Liver (tissue), 9 donors: ENCODE measurements around the gene FGF12. TPM values are rescaled to one million over a fixed set of nuclear protein-coding genes. Genes with fewer than 3 reads are reported as not detected.

ENCODE experiments used
- DNase-seq: peaks from one replicate; pipeline ENCODE4 v3.0.0-alpha.2; 2017; ENCODE audit warnings: low spot score
- H3K27ac ChIP-seq, 2 donors: one replicate each; pipeline ENCODE4 v1.7.0; 2013; ENCODE audit warnings: inconsistent platforms in 2 of 2, low read length in 2 of 2, control low read depth in 1 of 2, low read depth in 1 of 2, mild to moderate bottlenecking in 1 of 2
- H3K27me3 ChIP-seq, 4 donors: one replicate each; pipeline versions ENCODE4 v1.6.1 to v1.7.0; 2013; ENCODE audit warnings: low read length in 3 of 4, inconsistent platforms in 1 of 4, mild to moderate bottlenecking in 1 of 4, moderate library complexity in 1 of 4; ENCODE audit not compliant: control insufficient read depth in 4 of 4, insufficient read depth in 4 of 4
- H3K36me3 ChIP-seq, 4 donors: one replicate each; pipeline versions ENCODE4 v1.6.1 to v1.7.0; 2013; ENCODE audit warnings: low read length in 3 of 4, mild to moderate bottlenecking in 3 of 4, low read depth in 1 of 4, moderate library complexity in 1 of 4; ENCODE audit not compliant: control insufficient read depth in 4 of 4, insufficient read depth in 3 of 4
- H3K4me1 ChIP-seq, 4 donors: one replicate each; pipeline versions ENCODE4 v1.6.1 to v1.7.0; 2013; ENCODE audit warnings: low read length in 3 of 4, mild to moderate bottlenecking in 3 of 4, moderate library complexity in 1 of 4; ENCODE audit not compliant: control insufficient read depth in 4 of 4, insufficient read depth in 4 of 4
- H3K4me3 ChIP-seq, 3 donors: one replicate each; pipeline versions ENCODE4 v1.6.1 to v1.7.0; 2013; ENCODE audit warnings: low read length in 3 of 3, control low read depth in 1 of 3, low read depth in 1 of 3, mild to moderate bottlenecking in 1 of 3
- H3K9ac ChIP-seq, 2 donors: one replicate each; pipeline ENCODE4 v1.7.0; 2013; ENCODE audit warnings: low read length in 2 of 2, mild to moderate bottlenecking in 2 of 2, moderate library complexity in 2 of 2, control low read depth in 1 of 2, low read depth in 1 of 2
- H3K9me3 ChIP-seq, 4 donors: one replicate each; pipeline versions ENCODE4 v1.6.1 to v1.7.0; 2013; ENCODE audit warnings: low read length in 3 of 4; ENCODE audit not compliant: control insufficient read depth in 4 of 4
- FOXA1 ChIP-seq: IDR thresholded peaks from 2 replicates; pipeline ENCODE4 v1.6.1; 2016; ENCODE audit warnings: antibody characterized with exemption
- FOXA2 ChIP-seq: IDR thresholded peaks from 2 replicates; pipeline ENCODE4 v1.6.1; 2016; ENCODE audit warnings: antibody characterized with exemption
- GABPA ChIP-seq, 2 donors: IDR thresholded peaks in 1 of 2; conservative IDR thresholded peaks in 1 of 2; 2 replicates each; pipeline ENCODE4 v1.6.1; 2016; ENCODE audit warnings: antibody characterized with exemption in 2 of 2, mild to moderate bottlenecking in 1 of 2, moderate library complexity in 1 of 2
- HNF4A ChIP-seq, 2 donors: conservative IDR thresholded peaks; 2 replicates each; pipeline ENCODE4 v1.6.1; 2016; ENCODE audit warnings: antibody characterized with exemption in 2 of 2, mild to moderate bottlenecking in 2 of 2
- HNF4G ChIP-seq: IDR thresholded peaks from 2 replicates; pipeline ENCODE4 v1.6.1; 2016; ENCODE audit warnings: antibody characterized with exemption
- NR2F2 ChIP-seq: IDR thresholded peaks from 2 replicates; pipeline ENCODE4 v1.6.1; 2016; ENCODE audit warnings: antibody characterized with exemption
- RAD21 ChIP-seq, 2 donors: IDR thresholded peaks; 2 replicates each; pipeline ENCODE4 v1.6.1; 2016; ENCODE audit warnings: antibody characterized with exemption in 2 of 2, mild to moderate bottlenecking in 2 of 2
- TAF1 ChIP-seq: conservative IDR thresholded peaks from 2 replicates; pipeline ENCODE4 v1.6.1; 2016; ENCODE audit warnings: antibody characterized with exemption, mild to moderate bottlenecking
- YY1 ChIP-seq: IDR thresholded peaks from 2 replicates; pipeline ENCODE4 v1.6.1; 2016; ENCODE audit warnings: antibody characterized with exemption, mild to moderate bottlenecking
- WGBS: extraction: QIAGEN DNeasy Blood & Tissue Kit; methylation state at CpG from one replicate; pipeline ENCODE4 v1.1.7; 2013; 5-methylcytosine and 5-hydroxymethylcytosine counted together
- polyA plus RNA-seq, 2 donors: library from polyadenylated mRNA; stranded (reverse) in 1 of 2; unstranded in 1 of 2; fragments of 200-250 nt in 1 of 2; fragments of >200 nt in 1 of 2; fragmentation: Nextera tagmentation in 1 of 2; extraction: Ambion mirVana in 1 of 2; gene quantifications; one replicate each; pipeline versions ENCODE4 v1.2.1 to v1.2.3, GENCODE V29; 2013 to 2015
- total RNA-seq, 2 donors: library from RNA; depleted of rRNA; stranded (reverse); fragments of >200 nt; gene quantifications; one replicate each; pipeline ENCODE4 v1.2.3, GENCODE V29; 2014
- TF ChIP-seq, protein P1 (sequence below): IDR thresholded peaks from 2 replicates; pipeline ENCODE4 v1.6.1; 2016; ENCODE audit warnings: antibody characterized with exemption, mild to moderate bottlenecking
- TF ChIP-seq, protein P2 (sequence below): fragments of 150-350 bp; IDR thresholded peaks from 2 replicates; pipeline ENCODE4 v1.5.1; 2017; ENCODE audit warnings: improper control_type of control experiment, low read depth, low read length; ENCODE audit not compliant: missing input control
- TF ChIP-seq, protein P3 (sequence below): IDR thresholded peaks from 2 replicates; pipeline ENCODE4 v1.6.1; 2016; ENCODE audit warnings: antibody characterized with exemption
- donor health status: healthy.
- donor health status: healthy.
- donor health status: healthy.
- donor health status: healthy.
- donor health status: healthy.

The FGF12 gene
- total and polyA plus RNA-seq, 4 donors = 0.11 to 0.59 (median 0.19) TPM

DNA sequence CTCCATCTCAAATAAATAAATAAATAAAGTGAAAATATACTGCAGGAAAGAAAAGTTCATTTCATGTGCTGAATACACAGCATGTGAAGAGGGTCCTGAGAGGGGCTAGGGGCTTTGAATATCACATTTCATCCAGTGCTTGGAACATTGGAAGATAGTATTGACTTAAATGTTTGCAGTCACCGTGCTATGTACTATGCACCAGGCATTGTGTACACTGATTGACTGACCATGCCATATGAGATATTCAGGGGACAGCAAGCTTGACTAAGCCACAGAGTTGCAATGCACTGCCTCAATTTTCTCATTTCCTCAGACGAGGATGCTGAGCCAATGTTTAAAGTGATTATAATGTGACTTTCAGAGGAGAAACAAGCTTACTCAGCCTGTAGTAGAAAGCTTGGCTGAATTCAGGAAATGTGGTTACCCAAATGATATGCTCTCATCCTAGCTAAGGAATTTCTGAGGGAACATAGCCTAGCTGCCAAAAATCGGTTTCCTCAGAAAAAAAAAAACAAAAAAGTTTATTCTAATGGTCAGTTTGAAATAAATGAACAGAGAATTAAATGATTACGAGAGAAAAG is 557.9 kb downstream of the FGF12 start:
- H3K27ac ChIP-seq = no peak overlapping the region
- no peak overlapping the region for H3K4me3 ChIP-seq
- 52% methylated on average over 4 of the region's 4 CpGs for WGBS
- H3K4me1 ChIP-seq = no peaks in the 10 kb centered on the region
- peaks cover 0 to 2% (median 0%) of the 10 kb centered on the region in 4 donors for H3K27me3 ChIP-seq
- no peak for TF ChIP-seq NR2F2
- TF ChIP-seq, protein P1, sequence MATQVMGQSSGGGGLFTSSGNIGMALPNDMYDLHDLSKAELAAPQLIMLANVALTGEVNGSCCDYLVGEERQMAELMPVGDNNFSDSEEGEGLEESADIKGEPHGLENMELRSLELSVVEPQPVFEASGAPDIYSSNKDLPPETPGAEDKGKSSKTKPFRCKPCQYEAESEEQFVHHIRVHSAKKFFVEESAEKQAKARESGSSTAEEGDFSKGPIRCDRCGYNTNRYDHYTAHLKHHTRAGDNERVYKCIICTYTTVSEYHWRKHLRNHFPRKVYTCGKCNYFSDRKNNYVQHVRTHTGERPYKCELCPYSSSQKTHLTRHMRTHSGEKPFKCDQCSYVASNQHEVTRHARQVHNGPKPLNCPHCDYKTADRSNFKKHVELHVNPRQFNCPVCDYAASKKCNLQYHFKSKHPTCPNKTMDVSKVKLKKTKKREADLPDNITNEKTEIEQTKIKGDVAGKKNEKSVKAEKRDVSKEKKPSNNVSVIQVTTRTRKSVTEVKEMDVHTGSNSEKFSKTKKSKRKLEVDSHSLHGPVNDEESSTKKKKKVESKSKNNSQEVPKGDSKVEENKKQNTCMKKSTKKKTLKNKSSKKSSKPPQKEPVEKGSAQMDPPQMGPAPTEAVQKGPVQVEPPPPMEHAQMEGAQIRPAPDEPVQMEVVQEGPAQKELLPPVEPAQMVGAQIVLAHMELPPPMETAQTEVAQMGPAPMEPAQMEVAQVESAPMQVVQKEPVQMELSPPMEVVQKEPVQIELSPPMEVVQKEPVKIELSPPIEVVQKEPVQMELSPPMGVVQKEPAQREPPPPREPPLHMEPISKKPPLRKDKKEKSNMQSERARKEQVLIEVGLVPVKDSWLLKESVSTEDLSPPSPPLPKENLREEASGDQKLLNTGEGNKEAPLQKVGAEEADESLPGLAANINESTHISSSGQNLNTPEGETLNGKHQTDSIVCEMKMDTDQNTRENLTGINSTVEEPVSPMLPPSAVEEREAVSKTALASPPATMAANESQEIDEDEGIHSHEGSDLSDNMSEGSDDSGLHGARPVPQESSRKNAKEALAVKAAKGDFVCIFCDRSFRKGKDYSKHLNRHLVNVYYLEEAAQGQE = no peak
- no peak for TF ChIP-seq YY1
- TF ChIP-seq, protein P2, sequence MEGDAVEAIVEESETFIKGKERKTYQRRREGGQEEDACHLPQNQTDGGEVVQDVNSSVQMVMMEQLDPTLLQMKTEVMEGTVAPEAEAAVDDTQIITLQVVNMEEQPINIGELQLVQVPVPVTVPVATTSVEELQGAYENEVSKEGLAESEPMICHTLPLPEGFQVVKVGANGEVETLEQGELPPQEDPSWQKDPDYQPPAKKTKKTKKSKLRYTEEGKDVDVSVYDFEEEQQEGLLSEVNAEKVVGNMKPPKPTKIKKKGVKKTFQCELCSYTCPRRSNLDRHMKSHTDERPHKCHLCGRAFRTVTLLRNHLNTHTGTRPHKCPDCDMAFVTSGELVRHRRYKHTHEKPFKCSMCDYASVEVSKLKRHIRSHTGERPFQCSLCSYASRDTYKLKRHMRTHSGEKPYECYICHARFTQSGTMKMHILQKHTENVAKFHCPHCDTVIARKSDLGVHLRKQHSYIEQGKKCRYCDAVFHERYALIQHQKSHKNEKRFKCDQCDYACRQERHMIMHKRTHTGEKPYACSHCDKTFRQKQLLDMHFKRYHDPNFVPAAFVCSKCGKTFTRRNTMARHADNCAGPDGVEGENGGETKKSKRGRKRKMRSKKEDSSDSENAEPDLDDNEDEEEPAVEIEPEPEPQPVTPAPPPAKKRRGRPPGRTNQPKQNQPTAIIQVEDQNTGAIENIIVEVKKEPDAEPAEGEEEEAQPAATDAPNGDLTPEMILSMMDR = no peak
- TF ChIP-seq RAD21 (IDR thresholded peaks at IDR 0.05) = no peak
- TF ChIP-seq FOXA1 = no peak
- no peak for TF ChIP-seq HNF4G
- TF ChIP-seq, protein P3, sequence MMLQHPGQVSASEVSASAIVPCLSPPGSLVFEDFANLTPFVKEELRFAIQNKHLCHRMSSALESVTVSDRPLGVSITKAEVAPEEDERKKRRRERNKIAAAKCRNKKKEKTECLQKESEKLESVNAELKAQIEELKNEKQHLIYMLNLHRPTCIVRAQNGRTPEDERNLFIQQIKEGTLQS = no peak
- TF ChIP-seq FOXA2 = no peak
- no peak for TF ChIP-seq HNF4A (conservative IDR thresholded peaks at IDR 0.05)
- DNase-seq = no peak
- no peak overlapping the region for H3K9ac ChIP-seq
- H3K36me3 ChIP-seq = no peaks in the 10 kb centered on the region
- H3K9me3 ChIP-seq = no peaks in the 10 kb centered on the region

DNA sequence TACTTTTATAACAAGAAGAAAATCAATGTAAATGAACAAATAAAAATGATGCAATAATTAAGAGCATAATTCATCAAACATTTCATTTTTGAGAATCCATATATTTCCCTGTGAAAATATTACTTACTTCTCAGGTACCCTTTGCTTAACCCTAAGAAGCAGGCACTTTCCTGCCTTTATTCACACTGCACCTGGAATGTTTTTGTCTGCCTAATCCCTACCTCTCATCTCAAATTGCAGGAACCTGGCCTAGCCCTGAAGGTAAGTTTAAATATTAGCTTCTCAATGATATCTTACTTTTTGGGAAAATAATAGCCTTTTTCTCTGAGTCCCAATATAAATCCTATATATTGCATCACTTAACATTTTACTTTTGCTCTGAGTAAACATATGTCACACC is 559.1 kb downstream of the FGF12 start:
- H3K9me3 ChIP-seq = no peaks in the 10 kb centered on the region
- H3K4me3 ChIP-seq = no peak overlapping the region
- no peak for DNase-seq
- no peaks in the 10 kb centered on the region for H3K4me1 ChIP-seq
- no peak for TF ChIP-seq NR2F2
- no peak for TF ChIP-seq YY1
- TF ChIP-seq TAF1 = no peak
- no peak for TF ChIP-seq FOXA2
- no peak for TF ChIP-seq HNF4A (conservative IDR thresholded peaks at IDR 0.05)
- TF ChIP-seq, protein P2 = no peak
- TF ChIP-seq, protein P1 = no peak
- no peak for TF ChIP-seq GABPA (IDR thresholded peaks at IDR 0.05 in 1 of 2, conservative IDR thresholded peaks at IDR 0.05 in 1 of 2)
- no peak for TF ChIP-seq HNF4G
- H3K27ac ChIP-seq = no peak overlapping the region
- H3K36me3 ChIP-seq = no peaks in the 10 kb centered on the region
- H3K9ac ChIP-seq = no peak overlapping the region
- H3K27me3 ChIP-seq = peaks cover 0 to 2% (median 0%) of the 10 kb centered on the region in 4 donors
